H1 (cell line): Measurements from ENCODE around the gene TCF4. TPM values are rescaled to one million over a fixed set of nuclear protein-coding genes. Genes with fewer than 3 reads are reported as not detected.

ENCODE experiments used
- ATF2 ChIP-seq: IDR thresholded peaks from 2 replicates; pipeline ENCODE4 v1.6.1; 2012; ENCODE audit warnings: low read length, inconsistent platforms
- BRCA1 ChIP-seq: IDR thresholded peaks from 2 replicates; pipeline ENCODE4 v1.6.1; 2012; ENCODE audit warnings: low read depth, low read length, improper control_type of control experiment
- CHD7 ChIP-seq: fragments of 300-600 bp; sonication (generic); IDR thresholded peaks from 2 replicates; pipeline ENCODE4 v1.7.1; 2012; ENCODE audit warnings: low read length, moderate library complexity, mild to moderate bottlenecking, inconsistent platforms; ENCODE audit not compliant: insufficient replicate concordance
- NANOG ChIP-seq: IDR thresholded peaks from 2 replicates; pipeline ENCODE4 v1.6.1; 2011; ENCODE audit warnings: low read length, low read depth, mild to moderate bottlenecking, inconsistent platforms; ENCODE audit not compliant: insufficient read depth, poor library complexity, severe bottlenecking
- TAF7 ChIP-seq: optimal IDR thresholded peaks from 2 replicates; pipeline ENCODE3; 2011; ENCODE audit warnings: low read depth, mild to moderate bottlenecking, inconsistent platforms, low read length, moderate library complexity, borderline replicate concordance
- TEAD4 ChIP-seq: IDR thresholded peaks from 2 replicates; pipeline ENCODE4 v1.6.1; 2012; ENCODE audit warnings: low read depth, low read length, inconsistent platforms, mixed read lengths
- polyA plus RNA-seq, 7 experiments: library from polyadenylated mRNA; depleted of rRNA in 3 of 7; stranded (reverse) in 5 of 7; unstranded in 2 of 7; fragments of >200 nt in 5 of 7; fragments of 200-250 nt in 2 of 7; gene quantifications; 1 replicate in 5 of 7; 2 replicates in 1 of 7; 4 replicates in 1 of 7; pipeline versions ENCODE4 v1.2.1 to v1.2.3, GENCODE V29; 2011 to 2013; ENCODE audit warnings: missing spikeins in 2 of 7, mixed read lengths in 2 of 7
- total RNA-seq: library from RNA; stranded (reverse); fragmentation: NEBNext Ultra II Directional; extraction: Animal tissue kit (Norgen Biotek cat#: 25700); gene quantifications from 2 replicates; pipeline ENCODE4 v1.2.1, GENCODE V29; 2021
- TF ChIP-seq, protein P1 (sequence below): IDR thresholded peaks from 2 replicates; pipeline ENCODE4 v1.6.1; 2011; ENCODE audit warnings: low read length, improper control_type of control experiment
- TF ChIP-seq, protein P2 (sequence below): IDR thresholded peaks from 2 replicates; pipeline ENCODE4 v1.6.1; 2012; ENCODE audit warnings: inconsistent platforms

The TCF4 gene
- total and polyA plus RNA-seq, 2 of the 8 experiments (the other 6 are each of a cell fraction or from before 2014, with no cell fraction given) = 59.3 to 118 TPM

- TF ChIP-seq CHD7 (no peak), ATF2 (no peak), NANOG (no peak), BRCA1 (no peak), TAF7 (no peak), TEAD4 (no peak)
- TF ChIP-seq, protein P1, sequence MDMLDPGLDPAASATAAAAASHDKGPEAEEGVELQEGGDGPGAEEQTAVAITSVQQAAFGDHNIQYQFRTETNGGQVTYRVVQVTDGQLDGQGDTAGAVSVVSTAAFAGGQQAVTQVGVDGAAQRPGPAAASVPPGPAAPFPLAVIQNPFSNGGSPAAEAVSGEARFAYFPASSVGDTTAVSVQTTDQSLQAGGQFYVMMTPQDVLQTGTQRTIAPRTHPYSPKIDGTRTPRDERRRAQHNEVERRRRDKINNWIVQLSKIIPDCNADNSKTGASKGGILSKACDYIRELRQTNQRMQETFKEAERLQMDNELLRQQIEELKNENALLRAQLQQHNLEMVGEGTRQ = no peak
- TF ChIP-seq, protein P2, sequence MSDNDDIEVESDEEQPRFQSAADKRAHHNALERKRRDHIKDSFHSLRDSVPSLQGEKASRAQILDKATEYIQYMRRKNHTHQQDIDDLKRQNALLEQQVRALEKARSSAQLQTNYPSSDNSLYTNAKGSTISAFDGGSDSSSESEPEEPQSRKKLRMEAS = no peak
Observed at GRCh38 chr18:55229682-55230081, 358.3 kb downstream of the TCF4 start (continued).
